ENCODE data around the gene ZNF532. TPM values are rescaled to one million over a fixed set of nuclear protein-coding genes. Genes with fewer than 3 reads are reported as not detected.
A peak's percentile ranks its signal among the peaks of the same experiment; 100 is the strongest.
"Not testable (repeated sequence)": the region's sequence is repeated elsewhere in the genome, so short reads cannot be mapped to it uniquely, and the experiment has no call there.

The ZNF532 gene
- total and polyA plus RNA-seq, 4 donors = 19.3 to 194 (median 113) TPM

DNA sequence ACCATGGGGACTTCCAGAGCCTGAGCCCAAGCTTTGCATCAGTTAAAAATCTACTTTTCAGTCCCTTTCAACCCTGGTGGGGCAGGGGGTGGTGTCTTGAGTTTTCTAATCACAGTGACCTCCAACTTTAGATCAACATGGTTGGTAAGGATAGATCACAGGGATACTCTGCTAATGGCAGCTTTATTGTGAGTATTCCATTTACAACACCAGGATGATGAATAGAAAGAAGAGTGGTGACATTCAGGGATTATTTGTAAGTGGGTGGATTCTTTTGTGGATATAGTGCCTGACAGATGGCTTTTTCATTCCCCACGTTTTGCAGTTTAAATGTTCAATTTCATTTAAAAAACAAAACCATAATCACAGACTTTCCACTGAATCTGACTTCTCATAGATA, 51.3 kb downstream of the ZNF532 start:
- no peak for ATAC-seq (ENCODE audit: low FRiP score)
- no peak overlapping the region for H3K4me3 ChIP-seq (ENCODE audit: low read length in 2 of 2)
- WGBS, 2 donors = 50 to 63% methylated on average over 1 of the region's 1 CpG
- DNase-seq = no peak
- peaks cover 0 to 2% of the 10 kb centered on the region in 2 donors for H3K4me1 ChIP-seq (ENCODE audit: control insufficient read depth in 1 of 2, insufficient read depth in 2 of 2, low read length in 2 of 2)
- no peaks in the 10 kb centered on the region for H3K27me3 ChIP-seq (ENCODE audit: control insufficient read depth in 1 of 2, insufficient read depth in 2 of 2, low read length in 1 of 2)
- H3K9me3 ChIP-seq (ENCODE audit: control insufficient read depth, low read length) = no peaks in the 10 kb centered on the region
- intact Hi-C loops (cut with DNase I) = no loop called here
- peaks cover 0 to 3% of the 10 kb centered on the region in 2 donors for H3K36me3 ChIP-seq (ENCODE audit: control insufficient read depth in 1 of 2, insufficient read depth in 2 of 2, low read length in 1 of 2)
- H3K27ac ChIP-seq (ENCODE audit: low read depth in 1 of 2, low read length in 2 of 2) = peak overlapping the region; percentile 41 to 49

DNA sequence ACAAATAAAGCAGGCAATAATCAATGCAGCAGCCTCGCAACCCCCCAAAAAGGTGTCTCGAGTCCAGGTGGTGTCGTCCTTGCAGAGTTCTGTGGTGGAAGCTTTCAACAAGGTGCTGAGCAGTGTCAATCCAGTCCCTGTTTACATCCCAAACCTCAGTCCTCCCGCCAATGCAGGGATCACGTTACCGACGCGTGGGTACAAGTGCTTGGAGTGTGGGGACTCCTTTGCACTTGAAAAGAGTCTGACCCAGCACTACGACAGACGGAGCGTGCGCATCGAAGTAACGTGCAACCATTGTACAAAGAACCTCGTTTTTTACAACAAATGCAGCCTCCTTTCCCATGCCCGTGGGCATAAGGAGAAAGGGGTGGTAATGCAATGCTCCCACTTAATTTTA, 55.3 kb downstream of the ZNF532 start:
- WGBS, 2 donors = 89% methylated on average over 16 of the region's 16 CpGs
- H3K4me1 ChIP-seq (ENCODE audit: control insufficient read depth in 1 of 2, insufficient read depth in 2 of 2, low read length in 2 of 2); H3K27ac ChIP-seq (ENCODE audit: low read depth in 1 of 2, low read length in 2 of 2); H3K4me3 ChIP-seq (ENCODE audit: low read length in 2 of 2); ATAC-seq (ENCODE audit: low FRiP score); intact Hi-C loops (cut with DNase I); H3K36me3 ChIP-seq (ENCODE audit: control insufficient read depth in 1 of 2, insufficient read depth in 2 of 2, low read length in 1 of 2); H3K9me3 ChIP-seq (ENCODE audit: control insufficient read depth, low read length); DNase-seq; H3K27me3 ChIP-seq (ENCODE audit: control insufficient read depth in 1 of 2, insufficient read depth in 2 of 2, low read length in 1 of 2): not testable (repeated sequence)

DNA sequence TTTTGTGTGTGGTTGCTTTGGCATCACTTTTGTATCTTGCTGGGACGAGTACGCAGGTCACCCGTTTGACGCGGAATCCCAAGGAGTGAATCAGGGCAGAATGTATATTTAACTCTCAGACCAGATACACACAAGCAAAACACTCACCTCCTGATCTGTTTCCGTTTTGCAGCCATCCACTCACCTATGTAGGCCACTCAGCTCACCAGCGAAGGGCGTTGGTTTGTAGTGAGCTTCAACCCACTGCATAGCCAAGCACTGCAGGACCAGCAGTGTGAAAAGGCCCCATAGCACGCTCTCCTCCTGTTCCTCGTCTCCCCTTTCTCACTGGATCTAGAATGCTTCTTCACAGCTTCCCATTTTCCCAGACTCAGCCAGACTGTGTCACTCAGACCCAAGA, 58.3 kb downstream of the ZNF532 start:
- intact Hi-C loops (cut with DNase I) = no loop called here
- H3K27me3 ChIP-seq (ENCODE audit: control insufficient read depth in 1 of 2, insufficient read depth in 2 of 2, low read length in 1 of 2) = no peaks in the 10 kb centered on the region
- WGBS, 2 donors = 81 to 88% methylated on average over 10 of the region's 10 CpGs
- peaks cover 0 to 3% of the 10 kb centered on the region in 2 donors for H3K36me3 ChIP-seq (ENCODE audit: control insufficient read depth in 1 of 2, insufficient read depth in 2 of 2, low read length in 1 of 2)
- no peak for DNase-seq
- H3K9me3 ChIP-seq (ENCODE audit: control insufficient read depth, low read length) = no peaks in the 10 kb centered on the region
- H3K27ac ChIP-seq (ENCODE audit: low read depth in 1 of 2, low read length in 2 of 2) = peak overlapping the region in 1 of 2 donors; percentile 39
- H3K4me3 ChIP-seq (ENCODE audit: low read length in 2 of 2) = no peak overlapping the region
- no peak for ATAC-seq (ENCODE audit: low FRiP score)
- peaks cover 0 to under 1% of the 10 kb centered on the region in 2 donors for H3K4me1 ChIP-seq (ENCODE audit: control insufficient read depth in 1 of 2, insufficient read depth in 2 of 2, low read length in 2 of 2)

DNA sequence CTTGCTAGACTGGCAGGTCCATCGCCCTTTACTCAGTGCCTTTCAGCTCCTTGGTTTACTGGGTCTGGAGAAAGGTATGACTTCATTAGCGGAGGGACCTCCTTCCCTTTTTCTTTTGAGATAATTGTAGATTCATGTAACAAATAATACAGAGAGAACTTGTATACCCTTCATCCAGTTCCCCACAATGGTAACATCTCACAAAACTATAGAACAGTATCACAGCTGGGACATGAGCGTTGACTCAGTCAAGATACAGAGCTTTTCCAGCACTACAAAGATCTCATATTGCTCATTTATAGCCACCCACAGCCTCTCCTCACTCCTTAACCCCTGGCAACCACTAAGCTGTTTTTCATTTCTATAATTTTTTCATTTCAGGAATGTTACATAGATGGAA, 59.8 kb downstream of the ZNF532 start:
- no peak for DNase-seq
- ATAC-seq (ENCODE audit: low FRiP score) = no peak
- Histone ChIP-seq H3K4me1 (ENCODE audit: control insufficient read depth in 1 of 2, insufficient read depth in 2 of 2, low read length in 2 of 2) (peaks cover 0 to 3% of the 10 kb centered on the region in 2 donors), H3K4me3 (ENCODE audit: low read length in 2 of 2) (no peak overlapping the region), H3K27me3 (ENCODE audit: control insufficient read depth in 1 of 2, insufficient read depth in 2 of 2, low read length in 1 of 2) (no peaks in the 10 kb centered on the region), H3K36me3 (ENCODE audit: control insufficient read depth in 1 of 2, insufficient read depth in 2 of 2, low read length in 1 of 2) (no peaks in the 10 kb centered on the region), H3K27ac (ENCODE audit: low read depth in 1 of 2, low read length in 2 of 2) (no peak overlapping the region), H3K9me3 (ENCODE audit: control insufficient read depth, low read length) (no peaks in the 10 kb centered on the region)
- 96% methylated on average over 3 of the region's 3 CpGs for WGBS, 2 donors
- intact Hi-C loops (cut with DNase I) = no loop called here

DNA sequence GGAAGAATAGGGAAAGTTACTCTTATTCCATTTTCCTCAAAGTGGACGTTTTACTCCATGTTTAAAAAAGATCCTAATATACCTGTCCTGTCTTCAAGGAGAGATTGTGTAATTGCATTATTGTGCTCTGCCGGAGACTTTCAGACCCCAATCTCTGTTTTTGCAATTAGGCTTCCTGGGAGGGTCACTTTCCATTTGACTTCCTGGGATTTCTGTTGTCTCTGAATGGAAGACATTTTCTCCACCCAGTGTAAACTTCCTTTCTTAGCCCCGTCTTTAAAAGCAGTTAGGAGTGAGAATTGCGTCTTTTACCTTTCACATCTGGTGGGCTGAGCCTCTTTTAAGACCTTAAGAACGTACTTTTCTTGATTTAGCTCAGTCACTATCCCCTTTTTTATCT, 63.0 kb downstream of the ZNF532 start:
- Histone ChIP-seq H3K27me3 (ENCODE audit: control insufficient read depth in 1 of 2, insufficient read depth in 2 of 2, low read length in 1 of 2) (no peaks in the 10 kb centered on the region), H3K27ac (ENCODE audit: low read depth in 1 of 2, low read length in 2 of 2) (no peak overlapping the region), H3K4me1 (ENCODE audit: control insufficient read depth in 1 of 2, insufficient read depth in 2 of 2, low read length in 2 of 2) (peaks cover 0 to 3% of the 10 kb centered on the region in 2 donors), H3K4me3 (ENCODE audit: low read length in 2 of 2) (no peak overlapping the region), H3K36me3 (ENCODE audit: control insufficient read depth in 1 of 2, insufficient read depth in 2 of 2, low read length in 1 of 2) (no peaks in the 10 kb centered on the region), H3K9me3 (ENCODE audit: control insufficient read depth, low read length) (no peaks in the 10 kb centered on the region)
- DNase-seq (no peak), ATAC-seq (ENCODE audit: low FRiP score) (no peak)
- WGBS, 2 donors = 65% methylated on average over 5 of the region's 5 CpGs
- intact Hi-C loops (cut with DNase I) = no loop called here

DNA sequence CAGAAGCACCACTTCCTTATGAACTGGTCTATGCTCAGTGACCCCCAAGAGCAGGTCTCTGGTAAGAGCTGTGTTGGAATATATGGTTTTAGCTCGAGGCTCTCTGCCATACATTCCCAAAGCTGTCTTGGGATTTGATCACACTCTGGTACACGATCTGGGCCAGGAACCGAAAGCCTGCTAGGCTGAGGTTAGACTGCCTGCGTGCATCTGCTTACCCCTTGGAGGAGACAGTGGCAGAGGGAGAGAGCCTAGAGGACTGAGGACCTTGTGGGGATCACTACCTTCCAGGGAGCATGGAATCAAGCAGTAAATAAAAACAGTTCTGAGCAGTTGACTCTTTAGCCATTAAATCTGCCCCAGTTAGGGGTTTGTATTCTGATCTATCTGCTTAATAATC, 63.7 kb downstream of the ZNF532 start:
- Histone ChIP-seq H3K9me3 (ENCODE audit: control insufficient read depth, low read length) (no peaks in the 10 kb centered on the region), H3K27ac (ENCODE audit: low read depth in 1 of 2, low read length in 2 of 2) (peak overlapping the region; percentile 31 to 62), H3K36me3 (ENCODE audit: control insufficient read depth in 1 of 2, insufficient read depth in 2 of 2, low read length in 1 of 2) (no peaks in the 10 kb centered on the region), H3K27me3 (ENCODE audit: control insufficient read depth in 1 of 2, insufficient read depth in 2 of 2, low read length in 1 of 2) (no peaks in the 10 kb centered on the region), H3K4me1 (ENCODE audit: control insufficient read depth in 1 of 2, insufficient read depth in 2 of 2, low read length in 2 of 2) (peaks cover 0 to 3% of the 10 kb centered on the region in 2 donors), H3K4me3 (ENCODE audit: low read length in 2 of 2) (peak overlapping the region in 1 of 2 donors; percentile 27)
- ATAC-seq (ENCODE audit: low FRiP score) = peak; percentile 27
- no peak for DNase-seq
- intact Hi-C loops (cut with DNase I) = no loop called here
- WGBS, 2 donors = 6 to 7% methylated on average over 4 of the region's 4 CpGs

DNA sequence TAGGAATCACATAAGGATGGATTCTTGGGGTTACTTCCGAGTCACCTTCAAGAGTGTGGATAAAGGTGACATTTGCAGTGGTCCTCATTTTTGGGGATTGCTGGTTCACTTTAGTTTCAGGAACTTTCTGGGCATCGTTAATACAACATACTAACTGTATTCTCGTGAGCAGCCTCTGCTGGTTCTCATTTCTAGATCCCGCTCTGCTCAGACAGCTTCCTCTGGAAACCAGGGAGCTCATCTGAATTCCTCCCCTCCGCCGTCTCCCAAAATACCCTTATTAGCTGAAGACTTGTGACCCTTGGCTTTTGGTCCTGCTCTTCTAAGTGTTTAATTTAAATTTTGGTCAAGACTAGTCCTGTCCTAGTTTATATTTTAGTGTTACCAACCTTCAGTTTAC, 64.5 kb downstream of the ZNF532 start:
- Histone ChIP-seq H3K27me3 (ENCODE audit: control insufficient read depth in 1 of 2, insufficient read depth in 2 of 2, low read length in 1 of 2) (no peaks in the 10 kb centered on the region), H3K36me3 (ENCODE audit: control insufficient read depth in 1 of 2, insufficient read depth in 2 of 2, low read length in 1 of 2) (no peaks in the 10 kb centered on the region), H3K4me1 (ENCODE audit: control insufficient read depth in 1 of 2, insufficient read depth in 2 of 2, low read length in 2 of 2) (peaks cover 0 to 3% of the 10 kb centered on the region in 2 donors), H3K27ac (ENCODE audit: low read depth in 1 of 2, low read length in 2 of 2) (peak overlapping the region; percentile 54 to 82), H3K9me3 (ENCODE audit: control insufficient read depth, low read length) (no peaks in the 10 kb centered on the region), H3K4me3 (ENCODE audit: low read length in 2 of 2) (peak overlapping the region in 1 of 2 donors; percentile 64)
- intact Hi-C loops (cut with DNase I) = no loop called here
- DNase-seq (no peak), ATAC-seq (ENCODE audit: low FRiP score) (no peak)
- whole genome bisulfite sequencing, 2 donors = 14 to 19% methylated on average over 6 of the region's 6 CpGs

DNA sequence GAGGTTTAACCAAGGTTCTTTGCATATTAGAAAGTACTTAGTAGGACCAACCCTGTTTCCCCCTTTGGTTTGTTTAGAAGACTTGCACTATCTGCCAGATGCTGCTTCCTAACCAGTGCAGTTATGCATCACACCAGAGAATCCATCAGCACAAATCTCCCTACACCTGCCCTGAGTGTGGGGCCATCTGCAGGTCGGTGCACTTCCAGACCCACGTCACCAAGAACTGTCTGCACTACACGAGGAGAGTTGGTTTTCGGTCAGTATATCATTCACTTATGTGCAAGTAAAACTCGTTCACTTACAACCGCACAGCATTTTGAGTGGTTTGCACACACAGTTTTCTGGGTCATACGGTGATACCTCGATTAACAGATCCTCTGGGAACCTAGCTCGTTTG, 69.7 kb downstream of the ZNF532 start:
- Histone ChIP-seq H3K27ac (ENCODE audit: low read depth in 1 of 2, low read length in 2 of 2) (no peak overlapping the region), H3K27me3 (ENCODE audit: control insufficient read depth in 1 of 2, insufficient read depth in 2 of 2, low read length in 1 of 2) (no peaks in the 10 kb centered on the region), H3K4me1 (ENCODE audit: control insufficient read depth in 1 of 2, insufficient read depth in 2 of 2, low read length in 2 of 2) (peaks cover 0 to 2% of the 10 kb centered on the region in 2 donors), H3K9me3 (ENCODE audit: control insufficient read depth, low read length) (no peaks in the 10 kb centered on the region), H3K36me3 (ENCODE audit: control insufficient read depth in 1 of 2, insufficient read depth in 2 of 2, low read length in 1 of 2) (peaks cover 0 to 3% of the 10 kb centered on the region in 2 donors), H3K4me3 (ENCODE audit: low read length in 2 of 2) (no peak overlapping the region)
- no peak for DNase-seq
- WGBS, 2 donors = 85 to 87% methylated on average over 9 of the region's 9 CpGs
- intact Hi-C loops (cut with DNase I) = no loop called here
- no peak for ATAC-seq (ENCODE audit: low FRiP score)

DNA sequence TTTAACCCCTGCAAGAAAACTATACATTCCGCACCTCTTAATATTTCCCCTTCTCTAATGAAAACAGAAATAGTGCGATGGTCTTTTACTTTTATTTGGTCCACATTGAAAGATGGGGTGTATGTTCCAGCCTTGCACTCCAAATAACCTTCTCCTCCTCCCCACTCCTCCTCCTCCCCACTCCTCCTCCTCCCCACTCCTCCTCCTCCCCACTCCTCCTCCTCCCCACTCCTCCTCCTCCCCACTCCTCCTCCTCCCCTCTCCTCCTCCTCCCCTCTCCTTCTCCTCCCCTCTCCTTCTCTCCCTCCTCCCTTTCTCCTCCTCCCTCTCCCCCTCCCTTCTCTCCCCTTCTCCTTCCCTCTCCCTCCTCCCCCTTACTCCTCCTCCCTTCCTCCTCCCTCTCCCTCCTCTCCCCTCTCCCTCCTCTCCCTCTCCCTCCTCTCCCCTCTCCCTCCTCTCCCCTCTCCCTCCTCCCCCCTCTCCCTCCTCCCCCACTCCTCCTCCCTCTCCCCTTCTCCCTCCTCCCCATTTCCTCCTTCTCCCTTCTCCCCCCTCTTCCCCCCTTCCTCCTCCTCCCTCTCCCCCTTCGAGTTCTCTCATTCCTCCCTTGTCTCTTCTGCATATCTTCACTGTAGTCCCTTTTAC, 70.4 kb downstream of the ZNF532 start:
- no peak overlapping the region for H3K27ac ChIP-seq (ENCODE audit: low read depth in 1 of 2, low read length in 2 of 2)
- whole genome bisulfite sequencing, 2 donors = 74 to 81% methylated on average over 3 of the region's 3 CpGs

More for the DNA sequence above, 70.4 kb downstream of the ZNF532 start:
- no peak for ATAC-seq (ENCODE audit: low FRiP score)
- Histone ChIP-seq H3K27me3 (ENCODE audit: control insufficient read depth in 1 of 2, insufficient read depth in 2 of 2, low read length in 1 of 2) (no peaks in the 10 kb centered on the region), H3K9me3 (ENCODE audit: control insufficient read depth, low read length) (no peaks in the 10 kb centered on the region), H3K36me3 (ENCODE audit: control insufficient read depth in 1 of 2, insufficient read depth in 2 of 2, low read length in 1 of 2) (peaks cover 0 to 3% of the 10 kb centered on the region in 2 donors), H3K4me1 (ENCODE audit: control insufficient read depth in 1 of 2, insufficient read depth in 2 of 2, low read length in 2 of 2) (peaks cover 0 to 2% of the 10 kb centered on the region in 2 donors), H3K4me3 (ENCODE audit: low read length in 2 of 2) (no peak overlapping the region)
- no peak for DNase-seq
- intact Hi-C loops (cut with DNase I) = loop anchor here in 1 of 2 donors (5.0 kb wide), 1 partner anchor 42 kb away; no protein-coding TSS in a partner anchor
